K562 (cell line): ENCODE data around the gene KHNYN. TPM values are rescaled to one million over a fixed set of nuclear protein-coding genes. Genes with fewer than 3 reads are reported as not detected.

Experiments used
- ATAC-seq: fragments of 200-7000 bp; cut with Tn5 transposase; 3 replicates; pipeline ENCODE4 v1.9.1; 2020; ENCODE audit warnings: moderate library complexity
- BruUV-seq: library from RNA; stranded (reverse); fragments of 400-500 nt; replicated peaks from 2 replicates; lab custom pipeline; 2021; lab: Mats Ljungman, UMichigan
- CTCF ChIA-PET: fragments of 300-600 bp; formaldehyde crosslinking; extraction: SDS; loops from one replicate; lab custom pipeline; 2021; ENCODE audit warnings: low intra/inter-chr PET ratio; lab: Yijun Ruan, JAX
- POLR2A ChIA-PET: fragments of 300-600, 350-650 bp; sonication (Branson Sonifier 250); formaldehyde crosslinking; extraction: SDS; loops from one replicate; lab custom pipeline; 2021; ENCODE audit warnings: antibody characterized with exemption, inconsistent platforms; lab: Yijun Ruan, JAX
- DNase-seq, 4 experiments: peaks; one replicate each; pipeline versions ENCODE4 v3.0.0 to v3.0.0-alpha.2; 2011 to 2018; ENCODE audit warnings: low spot score in 3 of 4, mixed read lengths in 3 of 4; ENCODE audit errors: extremely low read depth in 1 of 4
- FAIRE-seq: peaks from 2 replicates; lab custom pipeline; 2011; peaks lifted over from hg19 to GRCh38; lab: Jason Lieb, UNC
- H2AFZ ChIP-seq: 2 replicates; pipeline ENCODE4 v1.6.0; 2011; ENCODE audit warnings: low read depth, low read length, control low read depth, inconsistent platforms
- H3K27ac ChIP-seq: fragments of 200-600 bp; 3 replicates; pipeline ENCODE4 v1.8.0; 2011; ENCODE audit warnings: low read depth, mild to moderate bottlenecking, control low read depth, inconsistent platforms, low read length, moderate library complexity, mixed read lengths; ENCODE audit errors: extremely low read depth
- H3K27me3 ChIP-seq, 2 experiments: fragments of 300-600 bp in 1 of 2; 2 replicates in 1 of 2; 3 replicates in 1 of 2; pipeline versions ENCODE4 v1.6.0 to v1.8.0; 2011; ENCODE audit warnings: inconsistent platforms in 2 of 2, low read length in 2 of 2, mild to moderate bottlenecking in 1 of 2, mixed read lengths in 1 of 2, moderate library complexity in 1 of 2; ENCODE audit not compliant: control insufficient read depth in 2 of 2, insufficient read depth in 2 of 2
- H3K36me3 ChIP-seq: fragments of 300-600 bp; 3 replicates; pipeline ENCODE4 v1.8.0; 2011; ENCODE audit warnings: mild to moderate bottlenecking, low read length, inconsistent platforms; ENCODE audit not compliant: control insufficient read depth, insufficient read depth
- H3K4me1 ChIP-seq, 2 experiments: fragments of 200-600 bp in 1 of 2; replicated peaks in 1 of 2; 2 replicates in 1 of 2; 3 replicates in 1 of 2; pipeline versions ENCODE4 v1.5.1 to v1.8.0; 2011; ENCODE audit warnings: inconsistent platforms in 2 of 2, low read length in 2 of 2, mild to moderate bottlenecking in 1 of 2, mixed read lengths in 1 of 2, moderate library complexity in 1 of 2; ENCODE audit not compliant: control insufficient read depth in 2 of 2, insufficient read depth in 2 of 2
- H3K4me2 ChIP-seq: 2 replicates; pipeline ENCODE4 v1.6.1; 2011; ENCODE audit warnings: low read length, control low read depth, inconsistent platforms, mixed read lengths; ENCODE audit not compliant: insufficient read depth
- H3K4me3 ChIP-seq: fragments of 200-600 bp; sonication (generic), shearing (Covaris generic); 2 replicates; pipeline ENCODE4 v1.5.1; 2016; ENCODE audit warnings: control low read depth, inconsistent platforms
- H3K79me2 ChIP-seq: fragments of 200-600 bp; 3 replicates; pipeline ENCODE4 v1.8.0; 2011; ENCODE audit warnings: low read length, inconsistent platforms; ENCODE audit not compliant: control insufficient read depth, insufficient read depth
- H3K9ac ChIP-seq, 2 experiments: 2 replicates each; pipeline versions ENCODE4 v1.6.0 to v1.6.1; 2011; ENCODE audit warnings: low read depth in 2 of 2, low read length in 2 of 2, control low read depth in 1 of 2, inconsistent platforms in 1 of 2, mild to moderate bottlenecking in 1 of 2, mixed read lengths in 1 of 2; ENCODE audit not compliant: insufficient read depth in 1 of 2
- H3K9me1 ChIP-seq: one replicate; pipeline ENCODE4 v1.6.0; 2011; ENCODE audit warnings: inconsistent platforms, mild to moderate bottlenecking, low read length, moderate library complexity; ENCODE audit not compliant: control insufficient read depth, insufficient read depth
- H3K9me3 ChIP-seq: replicated peaks from 2 replicates; pipeline ENCODE4 v1.5.1; 2011; ENCODE audit warnings: low read depth, low read length, inconsistent platforms; ENCODE audit not compliant: control insufficient read depth, insufficient read depth
- H4K20me1 ChIP-seq: replicated peaks from 2 replicates; pipeline ENCODE4 v1.6.1; 2011; ENCODE audit warnings: low read length, inconsistent platforms, mixed read lengths; ENCODE audit not compliant: control insufficient read depth, insufficient read depth
- BRCA1 ChIP-seq, 2 experiments: fragments of 450-650 bp in 1 of 2; sonication (generic) in 1 of 2; formaldehyde crosslinking in 1 of 2; IDR thresholded peaks; 2 replicates each; pipeline versions ENCODE4 v1.5.0 to v1.6.1; 2017 to 2020; ENCODE audit warnings: mild to moderate bottlenecking in 1 of 2, missing genetic modification reagents in 1 of 2
- NR2C1 ChIP-seq, 2 experiments: fragments of 450-650 bp; IDR thresholded peaks; 2 replicates each; pipeline ENCODE4 v1.6.1; 2017; ENCODE audit warnings: mild to moderate bottlenecking in 2 of 2, antibody characterized with exemption in 1 of 2, inconsistent platforms in 1 of 2, missing compliant biosample characterization in 1 of 2, missing genetic modification characterization in 1 of 2
- RB1 ChIP-seq: fragments of 450-650 bp; IDR thresholded peaks from 2 replicates; pipeline ENCODE4 v1.6.1; 2017; ENCODE audit warnings: low read depth, mild to moderate bottlenecking
- ZFP36 ChIP-seq: fragments of 150-350 bp; IDR thresholded peaks from 2 replicates; pipeline ENCODE4 v1.6.1; 2018; ENCODE audit warnings: low read length, low read depth; ENCODE audit not compliant: partially characterized antibody
- ZNF184 ChIP-seq: sonication (generic); formaldehyde crosslinking; IDR thresholded peaks from 2 replicates; pipeline ENCODE4 v1.5.0; 2020; ENCODE audit warnings: missing genetic modification reagents
- WGBS: fragments of 100-300 bp; shearing (Covaris generic); methylation state at CpG from one replicate; pipeline ENCODE4 v1.1.6; 2016; ENCODE audit warnings: low coverage, mixed read lengths; ENCODE audit not compliant: insufficient coverage; ENCODE audit errors: missing lambda C conversion rate; 5-methylcytosine and 5-hydroxymethylcytosine counted together
- in situ Hi-C: fragments of 300-500 bp; cut with MboI; formaldehyde crosslinking; loops from 4 replicates; pipeline ENCODE4 v1.15.0; 2018; ENCODE audit warnings: inconsistent platforms, mixed read lengths
- intact Hi-C: fragments of 100-400 bp; cut with micrococcal nuclease; formaldehyde crosslinking; loops from 2 replicates; pipeline ENCODE4 v1.14.2; 2022
- polyA plus RNA-seq, 8 experiments: library from polyadenylated mRNA; depleted of rRNA in 4 of 8; stranded (reverse) in 5 of 8; unstranded in 3 of 8; fragments of >200 nt; fragmentation: Nextera tagmentation in 2 of 8; fragmentation: Illumina TruSeq in 1 of 8; extraction: Ambion mirVana in 2 of 8; extraction: Trizol in 1 of 8; gene quantifications; 2 replicates each; pipeline versions ENCODE4 v1.2.1 to v1.2.3, GENCODE V29; 2011 to 2014; ENCODE audit warnings: inconsistent platforms in 1 of 8, missing spikeins in 1 of 8
- total RNA-seq, 7 experiments: library from RNA; depleted of rRNA in 6 of 7; stranded (reverse); fragments of >200 nt in 6 of 7; fragmentation: Illumina TruSeq in 2 of 7; extraction: Trizol in 2 of 7; gene quantifications; 2 replicates each; pipeline versions ENCODE4 v1.2.1 to v1.2.3, GENCODE V29; 2011 to 2021; ENCODE audit warnings: low replicate concordance in 1 of 7
- TF ChIP-seq, protein P1 (sequence below): sonication (generic); formaldehyde crosslinking; IDR thresholded peaks from 2 replicates; pipeline ENCODE4 v1.9.0; 2022; ENCODE audit warnings: mild to moderate bottlenecking, missing genetic modification reagents
- TF ChIP-seq, protein P2 (sequence below): fragments of 450-650 bp; formaldehyde crosslinking; IDR thresholded peaks from 2 replicates; pipeline ENCODE4 v1.4.0; 2020; ENCODE audit warnings: mild to moderate bottlenecking, moderate library complexity

The KHNYN gene
- total and polyA plus RNA-seq, 9 of the 15 experiments (the other 6 are each of a cell fraction or from before 2014, with no cell fraction given), result 0.76 to 26.0 (median 14.1) TPM

DNA sequence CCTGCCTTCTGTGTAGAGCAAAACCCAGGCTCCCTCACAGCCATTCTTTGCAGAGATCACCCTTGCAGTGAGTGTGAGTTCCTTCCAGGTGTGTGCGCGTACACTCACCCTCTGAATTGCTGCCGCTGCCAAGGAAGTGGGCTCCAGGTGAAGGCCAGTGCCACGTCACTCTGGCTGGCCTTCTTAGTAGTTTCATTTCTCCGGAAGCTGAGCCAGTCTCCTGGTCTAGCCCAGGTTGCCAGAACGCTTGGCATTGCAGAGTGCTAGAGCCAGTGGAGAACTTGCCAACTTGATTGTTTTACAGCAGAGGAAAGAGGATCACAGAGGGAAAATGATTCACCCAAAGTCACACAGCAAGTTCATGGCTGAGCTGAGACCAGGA, 11.3 kb upstream of the KHNYN start (continued):
- TF ChIP-seq, protein P1, sequence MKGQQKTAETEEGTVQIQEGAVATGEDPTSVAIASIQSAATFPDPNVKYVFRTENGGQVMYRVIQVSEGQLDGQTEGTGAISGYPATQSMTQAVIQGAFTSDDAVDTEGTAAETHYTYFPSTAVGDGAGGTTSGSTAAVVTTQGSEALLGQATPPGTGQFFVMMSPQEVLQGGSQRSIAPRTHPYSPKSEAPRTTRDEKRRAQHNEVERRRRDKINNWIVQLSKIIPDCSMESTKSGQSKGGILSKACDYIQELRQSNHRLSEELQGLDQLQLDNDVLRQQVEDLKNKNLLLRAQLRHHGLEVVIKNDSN (CRISPR knock-in tag), result no peak
- no peak for TF ChIP-seq NR2C1 (IDR thresholded peaks at IDR 0.05)
- no peak for TF ChIP-seq NR2C1 (tag; IDR thresholded peaks at IDR 0.05)
- TF ChIP-seq ZNF184 (CRISPR knock-in tag), result no peak

DNA sequence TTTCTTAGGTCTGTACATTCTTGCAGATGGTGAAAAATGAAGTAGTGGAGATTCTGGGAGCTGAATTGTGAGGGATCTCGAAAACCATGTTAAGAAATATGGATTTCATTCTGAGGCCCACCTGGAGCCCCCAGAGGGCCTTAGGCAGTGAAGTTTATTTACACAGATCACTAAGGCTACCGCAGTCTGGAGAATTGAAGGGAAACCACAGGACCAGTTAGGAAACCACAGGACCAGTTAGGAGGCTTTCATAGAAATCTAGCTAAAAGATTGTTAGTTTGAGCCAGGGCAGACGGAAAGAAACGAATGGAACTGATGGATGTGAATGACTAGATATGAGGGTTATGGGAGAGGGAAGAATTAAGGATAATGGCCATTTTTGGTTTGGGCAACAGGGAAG, 7.5 kb upstream of the KHNYN start:
- Histone ChIP-seq H3K27me3 (no peaks in the 10 kb centered on the region), H3K4me3 (no peak overlapping the region), H3K27ac (no peak overlapping the region), H3K79me2 (no peaks in the 10 kb centered on the region), H3K36me3 (no peaks in the 10 kb centered on the region), H3K4me2 (no peak overlapping the region), H2AFZ (no peak overlapping the region; the same call in 1 of the 2 replicates), H3K4me1 (peaks cover 5 to 36% of the 10 kb centered on the region in 2 experiments), H3K9ac (no peak overlapping the region), H4K20me1 (no peaks in the 10 kb centered on the region), H3K9me1 (no peaks in the 10 kb centered on the region), H3K9me3 (no peaks in the 10 kb centered on the region; the same call in 1 of the 2 replicates)
- BruUV-seq, result no TSS peak
- TF ChIP-seq, protein P2, sequence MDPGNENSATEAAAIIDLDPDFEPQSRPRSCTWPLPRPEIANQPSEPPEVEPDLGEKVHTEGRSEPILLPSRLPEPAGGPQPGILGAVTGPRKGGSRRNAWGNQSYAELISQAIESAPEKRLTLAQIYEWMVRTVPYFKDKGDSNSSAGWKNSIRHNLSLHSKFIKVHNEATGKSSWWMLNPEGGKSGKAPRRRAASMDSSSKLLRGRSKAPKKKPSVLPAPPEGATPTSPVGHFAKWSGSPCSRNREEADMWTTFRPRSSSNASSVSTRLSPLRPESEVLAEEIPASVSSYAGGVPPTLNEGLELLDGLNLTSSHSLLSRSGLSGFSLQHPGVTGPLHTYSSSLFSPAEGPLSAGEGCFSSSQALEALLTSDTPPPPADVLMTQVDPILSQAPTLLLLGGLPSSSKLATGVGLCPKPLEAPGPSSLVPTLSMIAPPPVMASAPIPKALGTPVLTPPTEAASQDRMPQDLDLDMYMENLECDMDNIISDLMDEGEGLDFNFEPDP (CRISPR knock-in tag), result no peak
- no peak for TF ChIP-seq ZFP36
- TF ChIP-seq RB1, result no peak
- TF ChIP-seq BRCA1 (IDR thresholded peaks at IDR 0.05), result no peak
- no peak for TF ChIP-seq BRCA1 (CRISPR knock-in tag; IDR thresholded peaks at IDR 0.05)
- in situ Hi-C loops, result no loop called here
- intact Hi-C loops, result no loop called here
- 49% methylated on average over 3 of the region's 4 CpGs for WGBS
- ChIA-PET CTCF (no interaction called here), POLR2A (no interaction called here)
- no peak for ATAC-seq
- no peak for FAIRE-seq
- DNase-seq, result no peak
